ENCODE results near the gene CPVL.
A peak's percentile ranks its signal among the peaks of the same experiment; 100 is the strongest.

Gene CPVL

GRCh38 chr7:28957064-28957750 is 189.1 kb downstream of the CPVL start:
- Histone ChIP-seq H3K9me3 (ENCODE audit: control insufficient read depth in 2 of 2, low read length in 2 of 2) (no peaks in the 10 kb centered on the region), H3K9ac (ENCODE audit: low read length in 2 of 2) (no peak overlapping the region), H3K4me1 (ENCODE audit: control insufficient read depth, insufficient read depth, low read length) (peaks cover 40% of the 10 kb centered on the region), H3K4me3 (ENCODE audit: low read length in 2 of 2) (peak overlapping the region; percentile 59 to 75), H3K27me3 (ENCODE audit: control insufficient read depth in 1 of 2, insufficient read depth in 2 of 2, low read length in 2 of 2) (peaks cover 23 to 35% of the 10 kb centered on the region in 2 donors), H3K36me3 (ENCODE audit: control insufficient read depth in 2 of 2, insufficient read depth in 2 of 2, low read length in 2 of 2) (no peaks in the 10 kb centered on the region), H3K27ac (ENCODE audit: low read length) (no peak overlapping the region)

GRCh38 chr7:28956608-28957063 is 189.7 kb downstream of the CPVL start:
- Histone ChIP-seq H3K27ac (ENCODE audit: low read length) (no peak overlapping the region), H3K4me1 (ENCODE audit: control insufficient read depth, insufficient read depth, low read length) (peaks cover 40% of the 10 kb centered on the region), H3K9ac (ENCODE audit: low read length in 2 of 2) (no peak overlapping the region), H3K36me3 (ENCODE audit: control insufficient read depth in 2 of 2, insufficient read depth in 2 of 2, low read length in 2 of 2) (no peaks in the 10 kb centered on the region), H3K9me3 (ENCODE audit: control insufficient read depth in 2 of 2, low read length in 2 of 2) (no peaks in the 10 kb centered on the region), H3K4me3 (ENCODE audit: low read length in 2 of 2) (peak overlapping the region; percentile 59 to 75), H3K27me3 (ENCODE audit: control insufficient read depth in 1 of 2, insufficient read depth in 2 of 2, low read length in 2 of 2) (peaks cover 23 to 35% of the 10 kb centered on the region in 2 donors)

- H3K4me3 ChIP-seq (ENCODE audit: low read length in 2 of 2), result peak overlapping the region; percentile 59 to 75
- H3K4me1 ChIP-seq (ENCODE audit: control insufficient read depth, insufficient read depth, low read length), result peaks cover 40% of the 10 kb centered on the region
- no peaks in the 10 kb centered on the region for H3K9me3 ChIP-seq (ENCODE audit: control insufficient read depth in 2 of 2, low read length in 2 of 2)
- H3K36me3 ChIP-seq (ENCODE audit: control insufficient read depth in 2 of 2, insufficient read depth in 2 of 2, low read length in 2 of 2), result no peaks in the 10 kb centered on the region
- no peak overlapping the region for H3K27ac ChIP-seq (ENCODE audit: low read length)
- no peak overlapping the region for H3K9ac ChIP-seq (ENCODE audit: low read length in 2 of 2)
- H3K27me3 ChIP-seq (ENCODE audit: control insufficient read depth in 1 of 2, insufficient read depth in 2 of 2, low read length in 2 of 2), result peaks cover 23 to 35% of the 10 kb centered on the region in 2 donors
Observed at GRCh38 chr7:28955718-28956607, 190.4 kb downstream of the CPVL start.

GRCh38 chr7:28955356-28955717 is 191.0 kb downstream of the CPVL start:
- Histone ChIP-seq H3K27ac (ENCODE audit: low read length) (no peak overlapping the region), H3K4me3 (ENCODE audit: low read length in 2 of 2) (peak overlapping the region in 1 of 2 donors; percentile 75), H3K9ac (ENCODE audit: low read length in 2 of 2) (no peak overlapping the region), H3K9me3 (ENCODE audit: control insufficient read depth in 2 of 2, low read length in 2 of 2) (no peaks in the 10 kb centered on the region), H3K27me3 (ENCODE audit: control insufficient read depth in 1 of 2, insufficient read depth in 2 of 2, low read length in 2 of 2) (peaks cover 23 to 35% of the 10 kb centered on the region in 2 donors), H3K36me3 (ENCODE audit: control insufficient read depth in 2 of 2, insufficient read depth in 2 of 2, low read length in 2 of 2) (no peaks in the 10 kb centered on the region), H3K4me1 (ENCODE audit: control insufficient read depth, insufficient read depth, low read length) (peaks cover 40% of the 10 kb centered on the region)

- Histone ChIP-seq H3K9ac (ENCODE audit: low read length in 2 of 2) (no peak overlapping the region), H3K9me3 (ENCODE audit: control insufficient read depth in 2 of 2, low read length in 2 of 2) (no peaks in the 10 kb centered on the region)
Observed at GRCh38 chr7:28954946-28955345, 191.4 kb downstream of the CPVL start.

GRCh38 chr7:28954471-28954870 is 191.9 kb downstream of the CPVL start:
- Histone ChIP-seq H3K27ac (ENCODE audit: low read length) (no peak overlapping the region), H3K9me3 (ENCODE audit: control insufficient read depth in 2 of 2, low read length in 2 of 2) (no peaks in the 10 kb centered on the region), H3K27me3 (ENCODE audit: control insufficient read depth in 1 of 2, insufficient read depth in 2 of 2, low read length in 2 of 2) (peaks cover 23 to 35% of the 10 kb centered on the region in 2 donors), H3K4me1 (ENCODE audit: control insufficient read depth, insufficient read depth, low read length) (peaks cover 40% of the 10 kb centered on the region), H3K4me3 (ENCODE audit: low read length in 2 of 2) (no peak overlapping the region), H3K36me3 (ENCODE audit: control insufficient read depth in 2 of 2, insufficient read depth in 2 of 2, low read length in 2 of 2) (no peaks in the 10 kb centered on the region), H3K9ac (ENCODE audit: low read length in 2 of 2) (no peak overlapping the region)

More at GRCh38 chr7:28954946-28955345, 191.4 kb downstream of the CPVL start:
- Histone ChIP-seq H3K4me3 (ENCODE audit: low read length in 2 of 2) (peak overlapping the region in 1 of 2 donors; percentile 75), H3K4me1 (ENCODE audit: control insufficient read depth, insufficient read depth, low read length) (peaks cover 40% of the 10 kb centered on the region), H3K27me3 (ENCODE audit: control insufficient read depth in 1 of 2, insufficient read depth in 2 of 2, low read length in 2 of 2) (peaks cover 23 to 35% of the 10 kb centered on the region in 2 donors), H3K27ac (ENCODE audit: low read length) (no peak overlapping the region), H3K36me3 (ENCODE audit: control insufficient read depth in 2 of 2, insufficient read depth in 2 of 2, low read length in 2 of 2) (no peaks in the 10 kb centered on the region)

DNA sequence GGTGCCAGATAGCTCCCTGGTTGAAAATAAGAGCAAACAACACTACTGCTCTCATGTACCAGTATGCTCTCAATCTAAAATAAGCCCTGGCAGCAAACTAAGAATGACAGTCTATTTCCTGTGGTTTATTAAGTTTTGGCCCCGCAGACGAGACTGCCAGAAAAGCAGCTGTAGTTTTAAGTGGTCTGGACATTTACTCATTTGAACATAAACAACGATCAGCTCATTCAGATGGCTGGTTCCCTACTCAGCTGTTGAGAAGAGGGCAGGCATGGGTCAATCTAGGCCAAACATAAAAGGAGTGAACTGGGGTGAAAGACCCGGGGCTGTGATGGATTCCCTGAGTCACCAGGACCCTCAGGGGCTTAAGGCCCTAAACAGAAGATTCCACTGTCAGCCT is 192.7 kb downstream of the CPVL start:
- peaks cover 23 to 35% of the 10 kb centered on the region in 2 donors for H3K27me3 ChIP-seq (ENCODE audit: control insufficient read depth in 1 of 2, insufficient read depth in 2 of 2, low read length in 2 of 2)
- H3K9me3 ChIP-seq (ENCODE audit: control insufficient read depth in 2 of 2, low read length in 2 of 2), result no peaks in the 10 kb centered on the region
- H3K27ac ChIP-seq (ENCODE audit: low read length), result no peak overlapping the region
- peaks cover 39% of the 10 kb centered on the region for H3K4me1 ChIP-seq (ENCODE audit: control insufficient read depth, insufficient read depth, low read length)
- H3K9ac ChIP-seq (ENCODE audit: low read length in 2 of 2), result no peak overlapping the region
- H3K36me3 ChIP-seq (ENCODE audit: control insufficient read depth in 2 of 2, insufficient read depth in 2 of 2, low read length in 2 of 2), result no peaks in the 10 kb centered on the region
- H3K4me3 ChIP-seq (ENCODE audit: low read length in 2 of 2), result no peak overlapping the region

All from stomach smooth muscle (tissue), 2 donors.